Neuron (in vitro differentiated cells): Measurements from ENCODE around the gene CRADD.

Experiments
- H2AFZ ChIP-seq: one replicate; pipeline ENCODE4 v1.6.1; 2013; ENCODE audit warnings: low read depth, mild to moderate bottlenecking, inconsistent platforms, low read length, moderate library complexity
- H3K27me3 ChIP-seq: one replicate; pipeline ENCODE4 v1.6.1; 2013; ENCODE audit warnings: low read length; ENCODE audit not compliant: insufficient read depth
- H3K36me3 ChIP-seq: one replicate; pipeline ENCODE4 v1.6.1; 2013; ENCODE audit warnings: low read length; ENCODE audit not compliant: insufficient read depth
- H3K4me1 ChIP-seq: one replicate; pipeline ENCODE4 v1.6.1; 2013; ENCODE audit warnings: low read length; ENCODE audit not compliant: insufficient read depth
- H3K4me3 ChIP-seq: 2 replicates; pipeline ENCODE4 v1.5.1; 2013; ENCODE audit warnings: mild to moderate bottlenecking, low read length, moderate library complexity
- H3K9me3 ChIP-seq: one replicate; pipeline ENCODE4 v1.6.1; 2013; ENCODE audit warnings: low read length

The CRADD gene

GRCh38 chr12:93657071-93657470 is 20.1 kb upstream of the CRADD start:
- Histone ChIP-seq H3K4me1 (peaks cover 12% of the 10 kb centered on the region), H3K9me3 (no peaks in the 10 kb centered on the region), H3K4me3 (no peak overlapping the region), H3K27me3 (no peaks in the 10 kb centered on the region), H2AFZ (no peak overlapping the region), H3K36me3 (no peaks in the 10 kb centered on the region)

- Histone ChIP-seq H3K9me3 (no peaks in the 10 kb centered on the region), H3K4me1 (peaks cover 12% of the 10 kb centered on the region), H3K36me3 (no peaks in the 10 kb centered on the region), H3K27me3 (no peaks in the 10 kb centered on the region), H2AFZ (no peak overlapping the region), H3K4me3 (no peak overlapping the region)
Measured at GRCh38 chr12:93661021-93661420, 16.2 kb upstream of the CRADD start.

GRCh38 chr12:93663006-93663728 is 14.0 kb upstream of the CRADD start:
- no peaks in the 10 kb centered on the region for H3K27me3 ChIP-seq
- peaks cover 12% of the 10 kb centered on the region for H3K4me1 ChIP-seq
- H3K9me3 ChIP-seq, result no peaks in the 10 kb centered on the region
- no peak overlapping the region for H3K4me3 ChIP-seq
- H2AFZ ChIP-seq, result no peak overlapping the region
- H3K36me3 ChIP-seq, result no peaks in the 10 kb centered on the region

- Histone ChIP-seq H3K9me3 (no peaks in the 10 kb centered on the region), H3K36me3 (no peaks in the 10 kb centered on the region), H3K4me1 (peaks cover 12% of the 10 kb centered on the region), H3K4me3 (no peak overlapping the region), H3K27me3 (no peaks in the 10 kb centered on the region), H2AFZ (no peak overlapping the region)
Measured at GRCh38 chr12:93663729-93664084, 13.5 kb upstream of the CRADD start.

GRCh38 chr12:93664573-93665138 is 12.5 kb upstream of the CRADD start:
- Histone ChIP-seq H3K9me3 (no peaks in the 10 kb centered on the region), H3K4me1 (peaks cover 12% of the 10 kb centered on the region), H2AFZ (no peak overlapping the region), H3K27me3 (no peaks in the 10 kb centered on the region), H3K36me3 (no peaks in the 10 kb centered on the region), H3K4me3 (no peak overlapping the region)

GRCh38 chr12:93667672-93668071 is 9.5 kb upstream of the CRADD start:
- H3K4me1 ChIP-seq, result no peaks in the 10 kb centered on the region
- no peak overlapping the region for H2AFZ ChIP-seq
- no peak overlapping the region for H3K4me3 ChIP-seq
- no peaks in the 10 kb centered on the region for H3K27me3 ChIP-seq
- no peaks in the 10 kb centered on the region for H3K9me3 ChIP-seq
- H3K36me3 ChIP-seq, result no peaks in the 10 kb centered on the region

GRCh38 chr12:93668919-93669418 is 8.2 kb upstream of the CRADD start:
- Histone ChIP-seq H3K4me1 (no peaks in the 10 kb centered on the region), H2AFZ (no peak overlapping the region), H3K27me3 (no peaks in the 10 kb centered on the region), H3K4me3 (no peak overlapping the region), H3K36me3 (no peaks in the 10 kb centered on the region), H3K9me3 (no peaks in the 10 kb centered on the region)

- no peaks in the 10 kb centered on the region for H3K4me1 ChIP-seq
- no peak overlapping the region for H2AFZ ChIP-seq
- H3K9me3 ChIP-seq, result no peaks in the 10 kb centered on the region
- H3K4me3 ChIP-seq, result no peak overlapping the region
- no peaks in the 10 kb centered on the region for H3K36me3 ChIP-seq
- H3K27me3 ChIP-seq, result no peaks in the 10 kb centered on the region
Measured at GRCh38 chr12:93669452-93669851, 7.7 kb upstream of the CRADD start.

- Histone ChIP-seq H3K4me3 (no peak overlapping the region), H3K9me3 (no peaks in the 10 kb centered on the region), H3K27me3 (no peaks in the 10 kb centered on the region), H2AFZ (no peak overlapping the region), H3K4me1 (no peaks in the 10 kb centered on the region), H3K36me3 (no peaks in the 10 kb centered on the region)
Measured at GRCh38 chr12:93670104-93670503, 7.1 kb upstream of the CRADD start.

GRCh38 chr12:93671044-93671443 is 6.1 kb upstream of the CRADD start:
- no peaks in the 10 kb centered on the region for H3K27me3 ChIP-seq
- H2AFZ ChIP-seq, result no peak overlapping the region
- H3K4me3 ChIP-seq, result no peak overlapping the region
- H3K4me1 ChIP-seq, result no peaks in the 10 kb centered on the region
- no peaks in the 10 kb centered on the region for H3K9me3 ChIP-seq
- H3K36me3 ChIP-seq, result no peaks in the 10 kb centered on the region

GRCh38 chr12:93673084-93673483 is 4.1 kb upstream of the CRADD start:
- no peak overlapping the region for H3K4me3 ChIP-seq

GRCh38 chr12:93674386-93674785 is 2.8 kb upstream of the CRADD start:
- Histone ChIP-seq H2AFZ (no peak overlapping the region), H3K4me1 (peaks cover 13% of the 10 kb centered on the region), H3K4me3 (no peak overlapping the region), H3K27me3 (no peaks in the 10 kb centered on the region), H3K36me3 (no peaks in the 10 kb centered on the region), H3K9me3 (no peaks in the 10 kb centered on the region)

More at GRCh38 chr12:93673084-93673483, 4.1 kb upstream of the CRADD start:
- no peaks in the 10 kb centered on the region for H3K27me3 ChIP-seq
- H3K9me3 ChIP-seq, result no peaks in the 10 kb centered on the region
- no peaks in the 10 kb centered on the region for H3K36me3 ChIP-seq
- peaks cover 4% of the 10 kb centered on the region for H3K4me1 ChIP-seq
- H2AFZ ChIP-seq, result no peak overlapping the region

- H3K27me3 ChIP-seq, result no peaks in the 10 kb centered on the region
- H3K9me3 ChIP-seq, result no peaks in the 10 kb centered on the region
- no peaks in the 10 kb centered on the region for H3K36me3 ChIP-seq
- H2AFZ ChIP-seq, result peak overlapping the region; percentile 86
- peaks cover 13% of the 10 kb centered on the region for H3K4me1 ChIP-seq
- H3K4me3 ChIP-seq, result peak overlapping the region; percentile 71
Measured at GRCh38 chr12:93676408-93677194, 574 bp upstream of the CRADD start.
